ENCODE results near the gene MTNR1A.

The MTNR1A gene

DNA sequence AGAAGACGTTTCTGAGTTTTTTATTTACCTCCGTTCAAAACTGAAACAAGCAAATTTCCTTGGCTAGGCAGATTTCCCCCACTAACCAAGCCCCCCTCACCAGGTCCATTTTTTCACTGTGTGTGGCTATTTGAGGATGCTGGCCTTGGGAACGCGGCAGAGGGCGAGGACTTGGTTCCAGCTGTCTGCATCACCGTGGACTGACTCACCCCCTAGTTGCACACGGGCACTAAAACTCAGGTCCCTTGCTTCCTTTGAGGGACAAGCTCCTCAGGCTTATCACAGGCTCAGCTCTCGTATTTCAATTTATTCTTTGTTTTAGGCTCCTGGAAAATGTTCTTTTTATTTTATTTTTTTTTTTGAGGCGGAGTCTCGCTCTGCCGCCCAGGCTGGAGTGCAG is 8.4 kb upstream of the MTNR1A start:
- Histone ChIP-seq H3K4me1 (ENCODE audit: control insufficient read depth, insufficient read depth, low read length) (no peaks in the 10 kb centered on the region), H3K36me3 (ENCODE audit: control insufficient read depth in 2 of 2, insufficient read depth in 2 of 2, low read length in 2 of 2) (no peaks in the 10 kb centered on the region), H3K4me3 (ENCODE audit: low read length in 2 of 2) (no peak overlapping the region), H3K27me3 (ENCODE audit: control insufficient read depth in 1 of 2, insufficient read depth in 2 of 2, low read length in 2 of 2) (peaks cover 0 to 3% of the 10 kb centered on the region in 2 donors), H3K9ac (ENCODE audit: low read length in 2 of 2) (no peak overlapping the region), H3K9me3 (ENCODE audit: control insufficient read depth in 2 of 2, low read length in 2 of 2) (peaks cover 0 to 4% of the 10 kb centered on the region in 2 donors), H3K27ac (ENCODE audit: low read length) (no peak overlapping the region)

DNA sequence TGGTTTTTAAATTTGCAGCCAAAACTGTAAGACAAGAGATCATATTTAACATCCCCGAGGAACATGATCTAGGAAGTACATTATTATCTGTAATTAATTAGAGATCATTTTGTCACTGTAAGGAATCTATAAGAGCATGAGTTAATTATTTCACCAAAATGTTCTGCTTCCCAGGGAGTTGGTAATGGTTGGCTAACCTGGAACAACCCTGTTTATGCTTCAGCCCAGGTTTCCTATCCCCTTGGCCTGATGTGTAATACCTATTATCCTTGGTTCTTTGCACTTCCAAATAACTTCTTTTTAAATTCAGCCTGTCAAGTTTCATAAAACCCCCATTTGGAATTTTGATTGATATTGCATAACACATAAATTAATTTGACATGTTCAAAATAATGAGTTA is 6.4 kb upstream of the MTNR1A start:
- H3K4me1 ChIP-seq (ENCODE audit: control insufficient read depth, insufficient read depth, low read length): no peaks in the 10 kb centered on the region
- peaks cover 0 to 3% of the 10 kb centered on the region in 2 donors for H3K27me3 ChIP-seq (ENCODE audit: control insufficient read depth in 1 of 2, insufficient read depth in 2 of 2, low read length in 2 of 2)
- no peaks in the 10 kb centered on the region for H3K36me3 ChIP-seq (ENCODE audit: control insufficient read depth in 2 of 2, insufficient read depth in 2 of 2, low read length in 2 of 2)
- no peak overlapping the region for H3K4me3 ChIP-seq (ENCODE audit: low read length in 2 of 2)
- no peak overlapping the region for H3K9ac ChIP-seq (ENCODE audit: low read length in 2 of 2)
- peaks cover 0 to 4% of the 10 kb centered on the region in 2 donors for H3K9me3 ChIP-seq (ENCODE audit: control insufficient read depth in 2 of 2, low read length in 2 of 2)
- H3K27ac ChIP-seq (ENCODE audit: low read length): no peak overlapping the region

DNA sequence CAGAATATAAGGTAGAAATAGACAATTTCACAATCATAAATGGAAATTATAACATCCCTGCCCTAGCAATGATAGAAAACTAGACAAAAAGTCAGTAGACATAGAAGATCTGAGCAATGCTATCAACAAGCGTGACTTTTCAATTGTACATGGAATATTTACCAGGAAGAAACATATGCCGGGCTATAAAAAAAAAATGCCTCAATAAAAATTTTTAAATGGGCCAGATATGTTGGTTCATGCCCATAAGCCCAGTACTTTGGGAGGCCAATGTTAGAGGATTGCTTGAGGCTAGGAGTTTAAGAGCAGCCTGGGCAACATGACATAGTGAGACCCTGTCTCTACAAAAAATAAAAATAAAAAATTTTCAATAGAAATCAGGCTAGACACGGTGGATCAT is 5.3 kb upstream of the MTNR1A start:
- no peak overlapping the region for H3K9ac ChIP-seq (ENCODE audit: low read length in 2 of 2)
- no peaks in the 10 kb centered on the region for H3K36me3 ChIP-seq (ENCODE audit: control insufficient read depth in 2 of 2, insufficient read depth in 2 of 2, low read length in 2 of 2)
- peaks cover 2 to 4% of the 10 kb centered on the region in 2 donors for H3K27me3 ChIP-seq (ENCODE audit: control insufficient read depth in 1 of 2, insufficient read depth in 2 of 2, low read length in 2 of 2)
- no peaks in the 10 kb centered on the region for H3K4me1 ChIP-seq (ENCODE audit: control insufficient read depth, insufficient read depth, low read length)
- H3K4me3 ChIP-seq (ENCODE audit: low read length in 2 of 2): no peak overlapping the region
- H3K9me3 ChIP-seq (ENCODE audit: control insufficient read depth in 2 of 2, low read length in 2 of 2): peaks cover 0 to 4% of the 10 kb centered on the region in 2 donors
- H3K27ac ChIP-seq (ENCODE audit: low read length): no peak overlapping the region

DNA sequence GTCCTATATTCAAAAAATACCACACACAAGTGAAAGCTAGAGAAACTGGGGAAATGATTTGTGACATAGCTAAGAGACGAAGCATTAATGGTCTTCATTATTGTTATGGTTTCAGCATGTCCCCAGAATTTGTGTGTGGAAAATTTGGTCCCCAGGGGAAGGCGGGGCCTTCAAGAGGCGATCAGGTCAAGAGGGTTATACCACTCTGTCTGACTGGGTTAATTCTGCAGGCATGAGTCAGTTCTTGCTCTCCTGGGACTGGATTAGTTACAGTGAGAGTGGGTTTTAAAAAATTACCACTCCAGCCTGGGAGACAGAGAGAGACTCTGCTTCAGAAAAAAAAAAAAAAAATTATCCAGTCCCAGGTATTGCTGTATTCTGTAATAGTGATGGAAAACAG is 2.1 kb upstream of the MTNR1A start:
- Histone ChIP-seq H3K4me3 (ENCODE audit: low read length in 2 of 2) (no peak overlapping the region), H3K9me3 (ENCODE audit: control insufficient read depth in 2 of 2, low read length in 2 of 2) (peaks cover 0 to 4% of the 10 kb centered on the region in 2 donors), H3K4me1 (ENCODE audit: control insufficient read depth, insufficient read depth, low read length) (peaks cover 5% of the 10 kb centered on the region), H3K27ac (ENCODE audit: low read length) (no peak overlapping the region), H3K36me3 (ENCODE audit: control insufficient read depth in 2 of 2, insufficient read depth in 2 of 2, low read length in 2 of 2) (no peaks in the 10 kb centered on the region), H3K9ac (ENCODE audit: low read length in 2 of 2) (no peak overlapping the region), H3K27me3 (ENCODE audit: control insufficient read depth in 1 of 2, insufficient read depth in 2 of 2, low read length in 2 of 2) (peaks cover 18 to 23% of the 10 kb centered on the region in 2 donors)

DNA sequence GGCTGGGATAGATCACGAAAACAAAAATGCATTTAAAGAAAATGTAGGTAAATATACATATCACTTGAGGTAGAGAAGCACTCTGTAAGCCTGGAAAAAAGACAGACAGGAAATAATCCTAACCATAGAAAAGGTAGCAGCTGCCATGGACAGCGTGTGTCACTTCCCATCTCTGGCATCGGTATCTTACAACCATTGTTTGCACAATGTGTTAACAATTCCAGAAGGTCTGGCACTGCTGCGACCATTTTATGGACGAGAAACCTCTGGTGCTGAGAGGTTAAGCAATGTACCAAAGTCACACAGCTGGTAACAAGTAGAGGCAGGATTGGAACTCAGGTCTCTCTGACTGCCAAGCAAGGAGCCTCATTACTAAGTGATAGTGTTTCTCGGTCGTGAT is 1.7 kb upstream of the MTNR1A start:
- no peak overlapping the region for H3K27ac ChIP-seq (ENCODE audit: low read length)
- H3K9me3 ChIP-seq (ENCODE audit: control insufficient read depth in 2 of 2, low read length in 2 of 2): peaks cover 0 to 4% of the 10 kb centered on the region in 2 donors
- H3K4me1 ChIP-seq (ENCODE audit: control insufficient read depth, insufficient read depth, low read length): peaks cover 5% of the 10 kb centered on the region
- H3K4me3 ChIP-seq (ENCODE audit: low read length in 2 of 2): no peak overlapping the region
- H3K9ac ChIP-seq (ENCODE audit: low read length in 2 of 2): no peak overlapping the region
- H3K36me3 ChIP-seq (ENCODE audit: control insufficient read depth in 2 of 2, insufficient read depth in 2 of 2, low read length in 2 of 2): no peaks in the 10 kb centered on the region
- H3K27me3 ChIP-seq (ENCODE audit: control insufficient read depth in 1 of 2, insufficient read depth in 2 of 2, low read length in 2 of 2): peaks cover 19 to 23% of the 10 kb centered on the region in 2 donors

DNA sequence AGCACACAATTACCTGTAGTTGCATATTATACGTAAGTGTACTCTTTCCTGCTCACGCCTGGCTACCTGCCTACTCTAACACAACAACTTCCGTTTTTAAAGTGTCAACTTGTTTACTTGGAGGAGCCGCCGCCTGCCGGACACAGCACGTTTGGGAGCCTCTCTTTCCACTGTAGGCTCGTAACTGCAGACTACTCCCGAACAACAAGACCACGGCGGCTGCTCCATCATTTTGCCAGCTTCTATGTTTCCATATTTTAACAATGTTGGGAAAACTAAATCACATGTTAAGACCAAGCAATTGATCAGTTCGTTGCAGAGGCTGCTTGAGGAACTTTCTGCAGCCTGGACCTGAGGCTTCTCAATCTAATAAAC is 841 bp downstream of the MTNR1A start:
- peak overlapping the region in 1 of 2 donors; percentile 52 for H3K4me3 ChIP-seq (ENCODE audit: low read length in 2 of 2)
- peaks cover 23 to 24% of the 10 kb centered on the region in 2 donors for H3K27me3 ChIP-seq (ENCODE audit: control insufficient read depth in 1 of 2, insufficient read depth in 2 of 2, low read length in 2 of 2)
- H3K27ac ChIP-seq (ENCODE audit: low read length): no peak overlapping the region
- peaks cover 5% of the 10 kb centered on the region for H3K4me1 ChIP-seq (ENCODE audit: control insufficient read depth, insufficient read depth, low read length)
- H3K9ac ChIP-seq (ENCODE audit: low read length in 2 of 2): no peak overlapping the region
- H3K36me3 ChIP-seq (ENCODE audit: control insufficient read depth in 2 of 2, insufficient read depth in 2 of 2, low read length in 2 of 2): no peaks in the 10 kb centered on the region
- H3K9me3 ChIP-seq (ENCODE audit: control insufficient read depth in 2 of 2, low read length in 2 of 2): no peaks in the 10 kb centered on the region

DNA sequence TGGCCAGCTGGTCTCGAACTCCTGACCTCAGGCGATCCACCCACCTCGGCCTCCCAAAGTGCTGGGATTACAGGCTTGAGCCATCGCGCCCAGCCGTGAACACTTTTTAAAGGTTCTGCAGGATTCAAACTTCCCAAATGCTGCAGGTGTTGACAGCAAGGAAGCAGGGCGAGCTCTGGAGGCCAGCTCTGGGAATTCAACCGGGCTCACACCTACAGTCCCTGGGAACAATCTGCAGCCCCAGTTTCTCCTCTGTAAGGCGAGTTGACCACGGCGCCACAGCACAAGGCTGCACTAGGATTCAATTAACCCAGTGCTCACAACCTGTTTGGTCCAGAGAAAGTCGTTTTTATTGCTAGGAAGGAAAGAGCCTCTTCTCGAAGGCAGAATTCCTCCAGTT is 1.6 kb downstream of the MTNR1A start:
- no peaks in the 10 kb centered on the region for H3K36me3 ChIP-seq (ENCODE audit: control insufficient read depth in 2 of 2, insufficient read depth in 2 of 2, low read length in 2 of 2)
- H3K9ac ChIP-seq (ENCODE audit: low read length in 2 of 2): no peak overlapping the region
- H3K27me3 ChIP-seq (ENCODE audit: control insufficient read depth in 1 of 2, insufficient read depth in 2 of 2, low read length in 2 of 2): peaks cover 23 to 24% of the 10 kb centered on the region in 2 donors
- no peak overlapping the region for H3K4me3 ChIP-seq (ENCODE audit: low read length in 2 of 2)
- H3K4me1 ChIP-seq (ENCODE audit: control insufficient read depth, insufficient read depth, low read length): peaks cover 5% of the 10 kb centered on the region
- H3K9me3 ChIP-seq (ENCODE audit: control insufficient read depth in 2 of 2, low read length in 2 of 2): no peaks in the 10 kb centered on the region
- H3K27ac ChIP-seq (ENCODE audit: low read length): no peak overlapping the region

DNA sequence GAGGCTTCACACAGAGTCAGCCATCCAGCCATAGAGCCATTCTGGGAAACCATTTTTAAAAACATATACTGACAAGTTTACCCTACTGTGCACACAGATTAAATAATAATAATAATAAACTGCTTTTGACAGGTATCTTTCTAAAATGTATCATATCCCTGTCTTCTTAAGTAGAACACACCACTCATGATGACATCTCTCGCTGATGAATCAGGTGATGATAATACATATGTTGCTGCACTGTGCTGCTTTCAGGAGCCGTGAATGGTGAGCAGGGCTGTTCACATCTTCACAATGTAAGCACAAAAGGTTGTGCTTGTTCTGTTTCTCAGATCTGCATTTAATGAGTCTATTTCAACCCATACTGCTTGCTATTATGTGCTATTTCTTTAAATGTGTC is 3.5 kb downstream of the MTNR1A start:
- Histone ChIP-seq H3K9me3 (ENCODE audit: control insufficient read depth in 2 of 2, low read length in 2 of 2) (no peaks in the 10 kb centered on the region), H3K27me3 (ENCODE audit: control insufficient read depth in 1 of 2, insufficient read depth in 2 of 2, low read length in 2 of 2) (peaks cover 23 to 29% of the 10 kb centered on the region in 2 donors), H3K36me3 (ENCODE audit: control insufficient read depth in 2 of 2, insufficient read depth in 2 of 2, low read length in 2 of 2) (no peaks in the 10 kb centered on the region), H3K4me3 (ENCODE audit: low read length in 2 of 2) (no peak overlapping the region), H3K4me1 (ENCODE audit: control insufficient read depth, insufficient read depth, low read length) (peaks cover 5% of the 10 kb centered on the region), H3K9ac (ENCODE audit: low read length in 2 of 2) (no peak overlapping the region), H3K27ac (ENCODE audit: low read length) (no peak overlapping the region)

DNA sequence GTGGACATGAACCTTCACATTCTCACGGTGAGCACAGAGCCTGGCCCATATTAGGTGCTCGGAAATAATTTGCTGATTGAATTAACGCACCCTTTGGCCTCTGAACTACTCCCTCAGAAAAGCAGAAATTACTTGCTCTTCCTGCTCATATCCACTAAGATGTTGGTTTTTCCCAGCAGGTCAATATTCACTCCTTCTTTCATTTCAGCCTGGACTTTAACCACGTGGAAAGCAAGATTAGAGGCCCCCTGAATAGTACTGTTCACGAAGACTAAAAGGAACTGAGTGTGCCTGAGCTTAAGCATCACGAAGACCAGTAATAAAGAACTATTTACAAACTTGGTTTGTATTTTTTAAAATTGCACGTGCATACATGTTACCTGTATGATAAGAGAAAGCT is 9.9 kb downstream of the MTNR1A start:
- Histone ChIP-seq H3K4me1 (ENCODE audit: control insufficient read depth, insufficient read depth, low read length) (no peaks in the 10 kb centered on the region), H3K36me3 (ENCODE audit: control insufficient read depth in 2 of 2, insufficient read depth in 2 of 2, low read length in 2 of 2) (no peaks in the 10 kb centered on the region), H3K27me3 (ENCODE audit: control insufficient read depth in 1 of 2, insufficient read depth in 2 of 2, low read length in 2 of 2) (peaks cover 0 to 6% of the 10 kb centered on the region in 2 donors), H3K4me3 (ENCODE audit: low read length in 2 of 2) (no peak overlapping the region), H3K9me3 (ENCODE audit: control insufficient read depth in 2 of 2, low read length in 2 of 2) (no peaks in the 10 kb centered on the region), H3K27ac (ENCODE audit: low read length) (no peak overlapping the region), H3K9ac (ENCODE audit: low read length in 2 of 2) (no peak overlapping the region)

DNA sequence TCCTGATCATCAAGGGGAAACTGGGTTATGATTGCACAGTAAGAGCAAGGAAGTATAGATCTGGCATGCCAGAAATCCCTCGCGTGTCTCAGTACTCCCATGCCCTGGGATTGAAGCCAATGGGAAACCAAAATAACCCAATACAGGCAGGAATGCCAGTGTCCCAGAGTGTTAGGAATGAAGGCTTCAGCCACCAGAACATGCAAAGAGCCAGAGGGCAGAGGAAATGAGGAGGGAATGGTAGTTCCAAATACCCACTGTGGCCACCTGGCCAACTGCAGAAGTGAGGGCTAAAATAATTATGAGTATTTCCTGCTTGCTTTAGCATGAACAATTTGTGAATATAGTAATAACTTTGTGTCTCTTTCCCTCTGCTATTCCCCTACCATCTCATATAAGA is 12.2 kb downstream of the MTNR1A start:
- Histone ChIP-seq H3K27me3 (ENCODE audit: control insufficient read depth in 1 of 2, insufficient read depth in 2 of 2, low read length in 2 of 2) (peaks cover 0 to 6% of the 10 kb centered on the region in 2 donors), H3K9me3 (ENCODE audit: control insufficient read depth in 2 of 2, low read length in 2 of 2) (peaks cover 0 to 7% of the 10 kb centered on the region in 2 donors), H3K36me3 (ENCODE audit: control insufficient read depth in 2 of 2, insufficient read depth in 2 of 2, low read length in 2 of 2) (no peaks in the 10 kb centered on the region), H3K27ac (ENCODE audit: low read length) (no peak overlapping the region), H3K4me1 (ENCODE audit: control insufficient read depth, insufficient read depth, low read length) (no peaks in the 10 kb centered on the region), H3K9ac (ENCODE audit: low read length in 2 of 2) (no peak overlapping the region), H3K4me3 (ENCODE audit: low read length in 2 of 2) (no peak overlapping the region)

DNA sequence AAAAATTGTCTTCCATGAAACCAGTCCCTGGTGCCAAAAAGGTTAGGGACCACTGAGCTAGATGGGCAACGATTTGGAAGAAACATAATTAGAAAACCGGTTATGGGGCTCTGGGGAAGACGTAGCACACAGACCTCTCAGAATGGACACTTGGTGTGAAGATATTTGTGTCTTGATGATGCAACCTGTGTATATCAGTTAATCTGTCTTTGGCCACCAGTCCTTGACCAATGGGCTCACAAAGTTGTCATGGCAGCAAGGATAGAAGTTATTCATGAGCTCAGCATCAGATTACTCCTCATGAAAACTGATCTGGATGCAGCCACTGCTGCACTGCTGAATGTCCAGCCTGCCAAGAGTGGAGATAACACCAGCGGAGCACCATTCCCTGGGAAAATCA is 13.6 kb downstream of the MTNR1A start:
- H3K4me1 ChIP-seq (ENCODE audit: control insufficient read depth, insufficient read depth, low read length): no peaks in the 10 kb centered on the region
- no peak overlapping the region for H3K9ac ChIP-seq (ENCODE audit: low read length in 2 of 2)
- no peaks in the 10 kb centered on the region for H3K27me3 ChIP-seq (ENCODE audit: control insufficient read depth in 1 of 2, insufficient read depth in 2 of 2, low read length in 2 of 2)
- no peak overlapping the region for H3K27ac ChIP-seq (ENCODE audit: low read length)
- peaks cover 0 to 7% of the 10 kb centered on the region in 2 donors for H3K9me3 ChIP-seq (ENCODE audit: control insufficient read depth in 2 of 2, low read length in 2 of 2)
- no peak overlapping the region for H3K4me3 ChIP-seq (ENCODE audit: low read length in 2 of 2)
- no peaks in the 10 kb centered on the region for H3K36me3 ChIP-seq (ENCODE audit: control insufficient read depth in 2 of 2, insufficient read depth in 2 of 2, low read length in 2 of 2)
